ENCODE measurements around the gene COG1. TPM values are rescaled to one million over a fixed set of nuclear protein-coding genes. Genes with fewer than 3 reads are reported as not detected.

Gene COG1
- total and polyA plus RNA-seq, 2 of the 8 experiments (the other 6 are each of a cell fraction or from before 2014, with no cell fraction given): 11.0 to 19.5 TPM

DNA sequence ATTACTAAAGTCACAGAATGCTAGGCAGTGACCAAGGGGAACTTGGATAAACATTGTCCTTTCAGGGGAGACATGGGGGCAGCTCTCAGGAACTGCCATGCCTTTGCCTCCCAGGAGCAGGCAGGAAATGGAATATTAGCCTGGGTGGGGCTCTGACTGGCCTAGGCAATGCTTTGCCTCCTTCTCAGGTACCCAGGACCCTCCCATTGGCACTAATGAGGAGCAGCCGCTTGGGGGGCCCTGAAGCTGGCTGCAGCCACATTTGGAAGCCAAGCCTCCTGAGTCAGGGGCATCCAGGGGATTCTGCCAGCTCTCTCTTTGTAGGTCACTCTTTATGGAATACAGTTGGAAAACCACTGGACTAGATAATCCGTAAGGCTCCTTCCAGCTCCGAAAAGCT is 63.4 kb downstream of the COG1 start:
- Histone ChIP-seq H3K4ac (replicated peaks; ENCODE audit: insufficient read length, low read depth, low read length) (no peak overlapping the region), H2BK12ac (ENCODE audit: low read depth, low read length) (no peak overlapping the region), H4K20me1 (replicated peaks in 1 of 2; ENCODE audit: control insufficient read depth in 1 of 2, insufficient read depth in 2 of 2, low read length in 2 of 2) (no peaks in the 10 kb centered on the region), H3K18ac (ENCODE audit: extremely low read depth, low read length) (no peak overlapping the region), H3K9ac (replicated peaks in 1 of 4; ENCODE audit: extremely low read depth in 1 of 4, low read depth in 3 of 4, low read length in 3 of 4) (no peak overlapping the region; a peak in 1 of 7 replicates), H2BK20ac (ENCODE audit: low read length) (no peak overlapping the region), H3K36me3 (ENCODE audit: control insufficient read depth in 2 of 4, insufficient read depth in 4 of 4, low read length in 3 of 4) (no peaks in the 10 kb centered on the region), H3K23me2 (ENCODE audit: low read depth, low read length) (no peaks in the 10 kb centered on the region), H2BK5ac (ENCODE audit: low read depth, low read length) (no peak overlapping the region), H2BK15ac (ENCODE audit: low read length) (no peak overlapping the region), H3K23ac (ENCODE audit: insufficient read length) (no peak overlapping the region), H4K91ac (replicated peaks; ENCODE audit: insufficient read length, low read length) (no peak overlapping the region), H3K4me2 (ENCODE audit: insufficient read depth in 1 of 2, low read depth in 2 of 2, low read length in 2 of 2) (no peak overlapping the region), H3K4me1 (replicated peaks in 1 of 4; ENCODE audit: control insufficient read depth in 3 of 4, insufficient read depth in 4 of 4, low read length in 3 of 4) (peaks cover 0 to 8% (median 4%) of the 10 kb centered on the region in 4 experiments; a peak in 3 of 7 replicates), H3K4me3 (ENCODE audit: extremely low read depth in 1 of 4, insufficient read depth in 2 of 4, low read depth in 3 of 4, low read length in 4 of 4) (no peak overlapping the region), H3K14ac (ENCODE audit: insufficient read length) (no peak overlapping the region), H2AK5ac (ENCODE audit: low read depth, low read length) (no peak overlapping the region), H3K79me2 (ENCODE audit: control insufficient read depth in 1 of 2, insufficient read depth in 2 of 2, low read length in 2 of 2) (no peaks in the 10 kb centered on the region), H3K79me1 (ENCODE audit: low read depth, low read length) (no peaks in the 10 kb centered on the region), H3K56ac (replicated peaks; ENCODE audit: insufficient read length, low read depth, low read length) (no peak overlapping the region), H4K8ac (ENCODE audit: extremely low read depth, insufficient read depth, low read length) (no peak overlapping the region), H3K9me3 (ENCODE audit: insufficient read depth in 2 of 2, low read depth in 1 of 2, low read length in 1 of 2) (no peaks in the 10 kb centered on the region), H4K5ac (ENCODE audit: insufficient read length, low read depth, low read length) (no peak overlapping the region), H3K27me3 (replicated peaks in 1 of 4; ENCODE audit: control insufficient read depth in 3 of 4, extremely low read depth in 1 of 4, insufficient read depth in 3 of 4, low read length in 3 of 4) (peaks cover 0 to 3% (median 0%) of the 10 kb centered on the region in 4 experiments; a peak in 1 of 7 replicates), H2AFZ (ENCODE audit: low read length) (no peak overlapping the region), H3K27ac (ENCODE audit: low read depth, low read length) (no peak overlapping the region), H2BK120ac (replicated peaks; ENCODE audit: low read depth, low read length) (no peak overlapping the region)
- CTCF ChIA-PET (ENCODE audit: partially characterized antibody): interaction anchor here (0.6 to 19.7 kb wide), 33 partner anchors 10 to 231 kb away, joined by 3 to 439 read pairs (median 6); partner anchors contain the start of gene CDC42EP4
- POLR2A ChIA-PET (ENCODE audit: partially characterized antibody): interaction anchor here (0.9 to 2.7 kb wide), 3 partner anchors 101 to 114 kb away, joined by 3 to 7 read pairs (median 4); no protein-coding TSS in a partner anchor
- no peak for FAIRE-seq
- 90% methylated on average over 3 of the region's 3 CpGs; no CpG with 5 or more reads in 1 of the 2 experiments for WGBS, 2 experiments (ENCODE audit: extremely low coverage in 1 of 2, insufficient coverage in 1 of 2, insufficient read length in 1 of 2, insufficient replicate concordance in 2 of 2, low coverage in 1 of 2, low lambda C conversion rate in 2 of 2, missing lambda C conversion rate in 1 of 2)
- no peak for DNase-seq (ENCODE audit: low read depth in 1 of 2, low spot score in 2 of 2)
- TF ChIP-seq CHD1 (IDR thresholded peaks at IDR 0.05; ENCODE audit: low read depth, low read length) (no peak), TEAD4 (IDR thresholded peaks at IDR 0.05; ENCODE audit: low read depth, low read length) (no peak), HDAC6 (IDR thresholded peaks at IDR 0.05; ENCODE audit: low read depth, low read length) (no peak), SP1 (IDR thresholded peaks at IDR 0.05; ENCODE audit: low read depth, low read length) (no peak), EGR1 (IDR thresholded peaks at IDR 0.05; ENCODE audit: borderline replicate concordance, low read depth, low read length) (no peak), CHD2 (IDR thresholded peaks at IDR 0.05; ENCODE audit: low read length) (no peak), CBX8 (IDR thresholded peaks at IDR 0.05; ENCODE audit: borderline replicate concordance, low read depth, low read length) (no peak), ZNF274 (IDR thresholded peaks at IDR 0.05; ENCODE audit: borderline replicate concordance, extremely low read depth, low read length) (no peak), EZH2 (IDR thresholded peaks at IDR 0.05; ENCODE audit: low read depth, low read length, severe bottlenecking) (no peak), TAF1 (IDR thresholded peaks at IDR 0.05; ENCODE audit: low read depth, low read length) (no peak), JUN (IDR thresholded peaks at IDR 0.05; ENCODE audit: low read depth, low read length) (no peak), JUND (IDR thresholded peaks at IDR 0.05; ENCODE audit: low read length) (no peak)
- TF ChIP-seq, protein P1, sequence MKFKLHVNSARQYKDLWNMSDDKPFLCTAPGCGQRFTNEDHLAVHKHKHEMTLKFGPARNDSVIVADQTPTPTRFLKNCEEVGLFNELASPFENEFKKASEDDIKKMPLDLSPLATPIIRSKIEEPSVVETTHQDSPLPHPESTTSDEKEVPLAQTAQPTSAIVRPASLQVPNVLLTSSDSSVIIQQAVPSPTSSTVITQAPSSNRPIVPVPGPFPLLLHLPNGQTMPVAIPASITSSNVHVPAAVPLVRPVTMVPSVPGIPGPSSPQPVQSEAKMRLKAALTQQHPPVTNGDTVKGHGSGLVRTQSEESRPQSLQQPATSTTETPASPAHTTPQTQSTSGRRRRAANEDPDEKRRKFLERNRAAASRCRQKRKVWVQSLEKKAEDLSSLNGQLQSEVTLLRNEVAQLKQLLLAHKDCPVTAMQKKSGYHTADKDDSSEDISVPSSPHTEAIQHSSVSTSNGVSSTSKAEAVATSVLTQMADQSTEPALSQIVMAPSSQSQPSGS (IDR thresholded peaks at IDR 0.05; ENCODE audit: low read length): no peak
